Esophagus muscularis mucosa (tissue), 4 donors: ENCODE data around the gene CNTNAP2.

Source experiments
- CTCF ChIP-seq, 3 experiments: fragments of 200-600 bp in 2 of 3; fragments of 450-650 bp in 1 of 3; sonication (generic) in 2 of 3; IDR thresholded peaks; one replicate each; pipeline ENCODE4 v1.5.1; 2017 to 2019; ENCODE audit warnings: antibody characterized with exemption in 3 of 3, mild to moderate bottlenecking in 2 of 3, moderate library complexity in 1 of 3
- EP300 ChIP-seq: sonication (generic); formaldehyde crosslinking; IDR thresholded peaks from one replicate; pipeline ENCODE4 v1.6.1; 2017; ENCODE audit warnings: antibody characterized with exemption
- POLR2A ChIP-seq: fragments of 450-650 bp; IDR thresholded peaks from one replicate; pipeline ENCODE4 v1.6.1; 2017; ENCODE audit warnings: antibody characterized with exemption, moderate library complexity, mild to moderate bottlenecking, low read depth
- POLR2AphosphoS5 ChIP-seq, 2 donors: sonication (generic); formaldehyde crosslinking; IDR thresholded peaks; one replicate each; pipeline ENCODE4 v1.6.1; 2017; ENCODE audit warnings: antibody characterized with exemption in 2 of 2

GRCh38 chr7:147638566-147638965 is 1522.0 kb downstream of the CNTNAP2 start:
- TF ChIP-seq POLR2A: no peak
- no peak for TF ChIP-seq CTCF (IDR thresholded peaks at IDR 0.05)
- TF ChIP-seq EP300: no peak
- TF ChIP-seq POLR2AphosphoS5 (IDR thresholded peaks at IDR 0.05): no peak
